Choroid plexus epithelial cell (primary cell): ENCODE data around the gene TMEM81.
A peak's percentile ranks its signal among the peaks of the same experiment; 100 is the strongest.

Experiments used
- DNase-seq: peaks from one replicate; pipeline ENCODE4 v3.0.0-alpha.2; 2010; ENCODE audit warnings: low read depth
- H3K4me3 ChIP-seq: 2 replicates; pipeline ENCODE4 v1.5.1; 2011; ENCODE audit warnings: low read depth, mild to moderate bottlenecking, control low read depth, low read length, moderate library complexity
- TF ChIP-seq, protein P1 (sequence below): conservative IDR thresholded peaks from 2 replicates; pipeline ENCODE4 v1.5.1; 2011; ENCODE audit warnings: low read depth, mild to moderate bottlenecking, control low read depth, inconsistent platforms, low read length, moderate library complexity

TMEM81 gene

DNA sequence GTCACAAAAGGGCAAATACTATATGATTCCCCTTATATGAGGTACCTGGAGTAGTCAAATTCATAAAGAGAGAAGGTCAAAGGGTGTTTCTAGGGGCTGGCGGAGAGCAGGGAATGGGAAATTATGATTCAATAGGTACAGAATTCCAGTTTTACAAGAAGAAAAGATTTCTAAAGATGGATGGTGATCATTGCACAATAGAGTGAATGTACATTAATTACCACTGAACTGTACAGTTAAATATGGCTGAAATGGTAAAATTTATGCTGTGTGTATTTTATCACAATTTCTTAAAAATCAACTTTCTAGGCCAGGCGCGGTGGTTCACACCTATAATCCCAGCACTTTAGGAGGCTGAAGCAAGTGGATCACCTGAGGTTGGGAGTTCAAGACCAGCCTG is 18.1 kb upstream of the TMEM81 start:
- DNase-seq, result no peak
- TF ChIP-seq, protein P1, sequence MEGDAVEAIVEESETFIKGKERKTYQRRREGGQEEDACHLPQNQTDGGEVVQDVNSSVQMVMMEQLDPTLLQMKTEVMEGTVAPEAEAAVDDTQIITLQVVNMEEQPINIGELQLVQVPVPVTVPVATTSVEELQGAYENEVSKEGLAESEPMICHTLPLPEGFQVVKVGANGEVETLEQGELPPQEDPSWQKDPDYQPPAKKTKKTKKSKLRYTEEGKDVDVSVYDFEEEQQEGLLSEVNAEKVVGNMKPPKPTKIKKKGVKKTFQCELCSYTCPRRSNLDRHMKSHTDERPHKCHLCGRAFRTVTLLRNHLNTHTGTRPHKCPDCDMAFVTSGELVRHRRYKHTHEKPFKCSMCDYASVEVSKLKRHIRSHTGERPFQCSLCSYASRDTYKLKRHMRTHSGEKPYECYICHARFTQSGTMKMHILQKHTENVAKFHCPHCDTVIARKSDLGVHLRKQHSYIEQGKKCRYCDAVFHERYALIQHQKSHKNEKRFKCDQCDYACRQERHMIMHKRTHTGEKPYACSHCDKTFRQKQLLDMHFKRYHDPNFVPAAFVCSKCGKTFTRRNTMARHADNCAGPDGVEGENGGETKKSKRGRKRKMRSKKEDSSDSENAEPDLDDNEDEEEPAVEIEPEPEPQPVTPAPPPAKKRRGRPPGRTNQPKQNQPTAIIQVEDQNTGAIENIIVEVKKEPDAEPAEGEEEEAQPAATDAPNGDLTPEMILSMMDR, result no peak
- H3K4me3 ChIP-seq, result no peak overlapping the region

- TF ChIP-seq, protein P1, result no peak
- DNase-seq, result no peak
- no peak overlapping the region for H3K4me3 ChIP-seq
These were observed 14.0 kb upstream of the TMEM81 start for GRCh38 chr1:205098242-205098641.

- DNase-seq, result no peak
- TF ChIP-seq, protein P1, result no peak
- H3K4me3 ChIP-seq, result no peak overlapping the region
These were observed 11.2 kb upstream of the TMEM81 start for GRCh38 chr1:205095422-205095821.

GRCh38 chr1:205091043-205091740 is 6.9 kb upstream of the TMEM81 start:
- TF ChIP-seq, protein P1, result no peak
- DNase-seq, result peak; percentile 64

GRCh38 chr1:205088341-205088740 is 4.1 kb upstream of the TMEM81 start:
- no peak overlapping the region for H3K4me3 ChIP-seq
- TF ChIP-seq, protein P1, result no peak
- DNase-seq, result no peak

More at GRCh38 chr1:205091043-205091740, 6.9 kb upstream of the TMEM81 start:
- H3K4me3 ChIP-seq, result no peak overlapping the region

DNA sequence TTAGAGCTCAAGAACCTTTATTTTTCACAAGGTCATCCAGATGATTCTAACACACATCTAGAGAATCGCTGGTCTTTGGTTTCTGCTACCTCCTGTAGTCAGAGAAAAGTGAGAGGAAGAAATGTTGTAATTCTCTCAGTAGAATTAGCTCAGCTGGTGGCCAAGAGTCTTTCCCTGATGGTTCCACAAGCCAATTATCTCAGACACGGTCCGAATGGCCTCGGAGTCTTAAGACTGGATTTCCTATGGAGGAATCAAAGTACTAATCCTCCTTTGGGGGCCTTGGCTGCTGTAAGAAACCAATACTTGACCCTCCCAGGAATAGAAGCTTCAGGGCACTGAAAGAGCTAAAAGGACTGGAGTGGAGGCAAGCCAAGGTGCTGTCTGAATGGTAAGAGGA is 1.8 kb downstream of the TMEM81 start:
- TF ChIP-seq, protein P1, result no peak
- no peak for DNase-seq
- H3K4me3 ChIP-seq, result no peak overlapping the region

- peak; percentile 26 for DNase-seq
- TF ChIP-seq, protein P1, result no peak
- H3K4me3 ChIP-seq, result no peak overlapping the region
These were observed 6.3 kb downstream of the TMEM81 start for GRCh38 chr1:205077934-205078311.
